NCI-H1930 (cell line): ENCODE data around the gene FNBP1L.
"Not testable (repeated sequence)": the region's sequence is repeated elsewhere in the genome, so short reads cannot be mapped to it uniquely, and the experiment has no call there.

Experiments
- DNase-seq, 2 experiments: peaks; one replicate each; lab custom pipeline; 2025; lab: John Stamatoyannopoulos, UW

The FNBP1L gene

GRCh38 chr1:93573940-93574469 lies 126.1 kb downstream of the FNBP1L start:
- DNase-seq, result no peak

DNA sequence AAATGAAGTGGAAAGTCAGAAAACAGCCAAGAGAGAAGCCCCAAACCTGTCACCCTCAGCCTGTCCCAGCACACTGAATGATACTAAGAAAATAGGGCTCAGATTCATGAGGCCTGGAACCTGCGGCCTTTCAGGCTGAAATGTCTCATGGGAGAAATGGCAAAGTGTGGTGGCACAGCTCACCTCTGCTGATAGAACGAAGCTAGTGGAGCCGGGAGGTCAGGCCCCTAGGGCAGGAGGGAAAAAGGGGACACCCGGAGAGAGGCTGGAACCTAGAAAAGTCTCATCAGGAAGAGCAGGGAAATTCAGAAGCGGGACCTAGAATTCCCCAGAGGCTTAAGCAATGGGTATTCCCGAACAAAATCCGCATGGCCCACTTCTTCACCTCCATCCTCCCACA lies 126.6 kb downstream of the FNBP1L start:
- DNase-seq, result no peak

GRCh38 chr1:93574991-93575390 lies 127.1 kb downstream of the FNBP1L start:
- DNase-seq, result no peak

GRCh38 chr1:93575621-93576284 lies 127.8 kb downstream of the FNBP1L start:
- no peak for DNase-seq

DNA sequence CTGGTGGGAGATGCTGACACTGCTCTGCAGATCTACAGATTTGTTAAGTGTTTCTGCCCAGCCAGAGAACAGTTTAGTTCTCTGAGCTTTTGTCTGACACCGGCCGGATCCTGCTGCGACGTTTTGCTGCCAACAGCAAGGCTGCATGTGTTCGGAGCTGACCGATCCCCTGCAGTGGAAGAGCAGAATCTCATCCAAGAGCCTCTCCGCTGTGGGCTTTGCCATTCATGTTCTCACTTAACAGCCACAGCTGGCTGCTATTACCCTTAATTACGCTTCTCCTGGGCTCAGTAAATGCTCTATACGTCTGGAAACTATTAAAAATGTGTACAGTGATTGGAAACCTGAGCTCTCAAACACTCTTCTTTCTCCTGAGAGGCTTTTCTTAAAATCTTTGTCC lies 128.4 kb downstream of the FNBP1L start:
- peak; percentile 29 to 41 for DNase-seq

DNA sequence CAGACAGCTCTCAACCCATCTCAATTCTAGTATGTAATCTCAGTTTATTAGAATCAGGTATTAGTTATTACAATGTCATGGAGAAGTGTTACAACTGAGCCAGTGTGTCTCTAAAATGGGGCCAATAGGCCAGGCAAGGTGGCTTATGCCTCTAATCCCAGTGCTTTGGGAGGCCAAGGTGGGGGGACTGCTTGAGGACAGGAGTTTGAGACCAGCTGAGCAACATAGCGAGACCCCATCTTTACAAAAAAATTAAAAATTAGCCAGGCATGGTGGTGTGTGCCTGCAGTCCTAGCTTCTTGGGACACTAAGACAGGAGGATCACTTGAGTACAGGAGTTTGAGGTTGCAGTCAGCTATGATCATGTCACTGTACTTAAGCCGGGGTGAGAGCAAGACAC lies 128.8 kb downstream of the FNBP1L start:
- DNase-seq, result no peak

DNA sequence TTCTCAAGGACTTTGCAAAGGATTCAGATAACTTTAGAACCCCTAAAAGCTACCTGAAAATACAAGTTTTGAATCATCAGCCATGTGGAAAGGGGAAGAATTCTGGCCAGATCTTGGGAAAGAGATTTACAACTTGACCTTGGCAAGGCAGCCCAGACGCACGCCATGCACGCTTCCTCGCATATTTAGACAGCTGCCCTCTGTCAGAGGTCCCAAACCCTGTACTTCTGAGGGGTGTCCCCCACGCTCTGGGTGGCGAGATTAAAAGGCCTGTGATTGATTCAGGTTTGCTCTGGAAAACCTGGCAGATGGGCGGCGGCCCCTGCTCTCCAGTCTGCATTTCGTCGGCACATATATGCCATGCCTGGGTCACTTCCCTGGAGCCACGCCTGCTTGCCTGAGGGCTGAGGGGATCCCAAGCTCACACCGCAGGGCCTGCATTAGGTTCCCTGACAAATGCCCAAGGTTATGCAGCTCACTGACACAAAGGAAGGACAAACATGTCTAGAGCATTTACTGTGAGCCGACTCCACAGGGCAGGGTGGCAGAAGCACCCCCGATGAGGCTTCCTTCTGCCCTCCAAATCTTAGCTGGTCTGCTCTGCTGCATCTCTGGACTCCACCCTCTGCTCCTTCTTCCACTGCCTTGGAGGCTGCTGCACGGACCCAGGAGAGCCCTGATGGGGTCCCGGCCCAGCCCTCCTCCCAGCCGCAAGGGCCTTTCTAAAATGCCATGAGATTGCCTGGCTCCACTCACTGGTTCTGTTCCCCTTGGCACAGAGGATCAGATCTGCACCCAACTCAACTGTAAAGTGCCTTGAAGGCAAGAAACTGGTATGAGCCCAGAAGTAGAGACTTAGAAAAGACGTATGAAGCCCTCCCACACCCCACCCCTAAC lies 129.9 kb downstream of the FNBP1L start:
- DNase-seq, result no peak

DNA sequence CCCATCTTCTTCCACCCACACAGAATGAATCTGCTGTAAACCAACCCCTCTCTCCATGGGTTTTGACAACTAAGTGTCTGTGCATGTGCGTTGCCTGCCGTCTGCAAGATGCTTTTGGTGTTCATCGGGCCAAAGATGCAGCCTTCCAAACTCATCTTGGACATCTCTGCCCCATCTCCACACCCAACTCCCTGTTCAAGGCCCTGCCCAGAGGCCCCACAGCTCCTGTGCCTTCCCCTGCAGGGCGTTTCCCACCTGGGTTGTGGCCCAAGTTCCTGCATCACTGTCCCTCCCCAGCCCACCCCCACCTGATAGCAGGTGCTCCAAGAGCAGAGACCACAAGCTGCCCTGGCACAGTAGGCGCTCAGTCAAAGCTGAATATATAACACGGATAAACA lies 130.5 kb downstream of the FNBP1L start:
- DNase-seq, result no peak

DNA sequence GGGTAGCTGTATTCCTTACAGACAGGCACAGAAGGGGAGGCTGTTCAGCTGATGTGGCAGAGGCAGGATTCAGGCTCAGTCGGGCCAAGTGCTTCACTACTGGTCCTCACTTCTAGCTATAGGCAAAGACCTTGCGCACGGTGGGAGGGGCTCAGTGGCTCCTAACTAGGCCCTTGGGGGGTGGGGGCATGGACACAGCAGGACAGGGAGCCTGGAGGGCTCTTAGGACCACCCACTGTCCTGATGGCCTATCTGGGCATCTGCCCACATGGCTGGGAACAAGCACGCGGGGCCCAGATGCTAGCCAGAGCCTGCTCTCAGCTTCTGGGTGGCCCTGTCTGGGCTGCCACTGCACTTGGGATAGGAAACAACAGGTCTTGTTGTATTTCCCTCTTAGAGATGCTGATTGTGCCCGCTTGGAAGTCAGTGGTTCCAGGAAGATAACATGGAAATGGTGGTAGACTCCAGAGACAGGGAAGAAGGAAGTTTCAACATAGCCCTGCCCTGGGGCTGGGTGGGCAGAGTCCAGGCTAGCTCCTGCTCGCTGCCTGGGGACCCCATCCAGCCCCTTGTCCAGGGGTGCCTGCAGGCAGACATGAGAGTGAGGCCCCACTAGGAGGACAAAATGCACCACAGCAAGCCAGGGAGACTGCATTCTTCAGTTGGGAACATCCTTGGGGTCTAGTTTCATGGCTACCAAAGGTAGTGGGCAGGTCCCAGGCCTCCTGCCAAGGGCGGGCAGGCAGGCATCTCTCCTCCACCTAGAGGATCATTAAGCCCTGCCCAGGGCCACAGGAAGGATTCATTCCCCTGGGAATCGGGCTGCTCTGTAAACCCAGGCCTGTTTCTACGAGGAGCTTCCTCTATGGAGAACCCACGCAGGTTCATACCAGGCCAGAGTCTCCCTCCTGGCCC lies 131.2 kb downstream of the FNBP1L start:
- no peak for DNase-seq

- no peak for DNase-seq
Observed at GRCh38 chr1:93579891-93580290, 132.0 kb downstream of the FNBP1L start.

DNA sequence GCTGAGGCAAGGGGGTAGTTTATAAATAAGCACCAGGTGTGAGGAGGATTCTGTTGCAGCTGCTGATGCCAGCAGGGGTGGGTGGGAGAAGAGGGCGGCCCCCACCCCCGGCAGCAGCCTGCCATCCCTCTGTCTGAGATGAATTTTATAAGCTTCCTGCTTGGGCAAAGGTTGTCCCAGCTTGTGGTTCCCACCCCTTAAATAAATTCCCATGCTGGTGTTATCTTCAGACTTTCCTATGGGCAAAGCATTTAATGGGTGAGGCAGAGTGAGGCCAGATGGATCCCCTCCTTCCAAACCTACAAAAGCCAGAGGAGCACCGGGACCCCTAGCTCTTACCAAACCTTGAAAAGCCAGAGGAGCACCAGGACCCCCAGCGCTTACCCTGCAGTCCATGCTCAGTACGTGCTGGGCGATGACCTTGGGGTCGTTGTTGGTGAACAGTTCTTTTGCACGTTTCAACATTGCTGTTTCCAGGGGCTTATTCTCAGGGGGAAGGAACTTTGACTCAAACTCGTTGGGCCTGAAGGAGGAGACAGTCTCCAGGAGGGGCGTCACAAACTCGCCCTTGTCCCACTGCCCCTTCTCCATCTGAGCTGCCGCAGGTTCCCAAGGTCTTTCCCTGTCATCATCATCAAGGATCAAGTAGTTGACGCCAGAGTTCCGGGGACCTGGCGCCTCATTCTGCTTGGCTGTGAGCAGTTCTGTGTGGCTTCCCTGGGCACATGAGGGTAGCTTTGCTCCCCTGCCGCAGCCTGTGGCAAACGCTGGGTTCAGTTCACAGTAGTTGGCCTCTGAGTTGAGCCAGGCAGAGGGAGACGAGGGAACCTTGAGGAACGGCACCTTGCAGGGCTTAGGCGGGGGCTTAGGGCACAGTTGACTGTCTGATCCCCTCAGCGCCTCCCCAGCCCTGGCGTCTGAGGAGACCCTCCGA lies 134.3 kb downstream of the FNBP1L start:
- DNase-seq, result no peak

DNA sequence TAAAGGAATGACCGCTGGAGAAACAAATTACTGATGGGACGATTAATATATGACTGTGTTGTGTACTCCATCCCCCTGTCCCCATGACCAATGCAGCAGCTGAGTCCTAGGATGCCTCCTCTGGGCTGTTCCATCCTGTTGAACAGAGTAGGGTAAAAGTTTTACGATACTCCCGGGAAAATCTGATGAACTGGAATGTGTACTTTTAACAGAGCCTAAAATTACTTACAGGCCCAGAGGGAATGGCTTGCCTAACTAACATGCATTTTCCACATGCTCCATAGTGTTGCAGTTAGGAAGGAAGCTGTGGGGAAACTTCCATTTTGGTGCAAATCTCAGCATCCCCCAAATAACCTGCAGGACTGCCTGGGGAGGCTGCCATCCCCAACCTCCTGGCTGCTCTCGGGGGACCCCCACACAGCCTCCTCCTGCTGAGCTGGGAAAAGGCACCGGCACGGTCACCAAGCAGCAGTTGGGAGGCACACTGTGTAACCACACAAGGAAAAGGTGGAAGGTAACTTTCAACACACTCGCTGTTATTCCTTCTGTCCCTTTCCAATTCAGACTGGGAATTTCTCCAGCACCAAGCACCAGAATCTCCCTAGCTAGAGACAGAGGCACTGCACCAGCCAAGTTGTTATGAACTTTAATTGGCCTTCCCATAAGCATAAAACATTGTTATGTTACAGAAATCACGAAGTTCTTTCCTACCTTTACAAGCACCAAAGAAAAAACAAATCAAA lies 136.5 kb downstream of the FNBP1L start:
- no peak for DNase-seq

DNA sequence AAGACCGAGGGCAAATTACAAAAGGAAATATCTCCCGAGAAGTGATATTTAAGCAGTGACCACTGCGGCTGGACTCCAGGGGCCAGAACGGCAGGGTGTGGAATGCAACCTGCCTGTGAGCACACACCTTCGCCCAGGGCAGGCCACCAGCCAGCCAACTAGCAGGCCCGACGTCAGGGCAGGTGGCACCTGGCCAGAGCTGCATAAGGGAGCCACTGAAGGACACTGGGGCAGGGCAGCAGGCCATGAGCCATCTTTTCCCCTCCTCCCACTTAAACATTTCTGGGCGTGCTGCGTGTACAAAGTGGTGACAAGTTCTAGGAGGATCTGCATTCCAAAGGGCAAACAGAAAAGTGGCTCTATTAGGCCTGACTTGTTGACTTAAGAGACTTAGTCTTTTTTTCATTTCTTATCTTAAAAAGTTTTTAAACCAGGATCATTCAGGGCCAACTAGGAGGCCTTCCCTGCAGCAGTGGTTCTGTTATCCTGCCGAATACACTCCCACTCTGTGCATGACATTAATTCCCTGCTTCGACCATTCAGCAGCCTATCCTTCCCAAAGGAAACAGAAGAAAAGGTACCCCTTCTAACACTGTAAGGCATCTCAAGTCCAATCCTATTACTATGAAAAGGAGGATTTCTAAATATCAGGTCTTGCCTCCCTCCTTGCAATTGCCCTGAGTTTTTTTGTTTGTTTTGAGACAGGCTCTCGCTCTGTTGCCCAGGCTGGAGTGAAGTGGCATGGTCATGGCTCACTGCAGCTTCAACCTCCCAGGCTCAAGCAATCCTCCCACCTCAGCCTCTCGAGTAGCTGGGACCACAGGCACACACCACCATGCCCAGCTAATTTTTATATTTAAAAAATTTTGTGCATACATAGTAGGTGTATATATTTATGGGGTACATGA lies 137.4 kb downstream of the FNBP1L start:
- no peak for DNase-seq

GRCh38 chr1:93587354-93587753 lies 139.4 kb downstream of the FNBP1L start:
- DNase-seq, result no peak

GRCh38 chr1:93588206-93588605 lies 140.3 kb downstream of the FNBP1L start:
- no peak for DNase-seq

DNA sequence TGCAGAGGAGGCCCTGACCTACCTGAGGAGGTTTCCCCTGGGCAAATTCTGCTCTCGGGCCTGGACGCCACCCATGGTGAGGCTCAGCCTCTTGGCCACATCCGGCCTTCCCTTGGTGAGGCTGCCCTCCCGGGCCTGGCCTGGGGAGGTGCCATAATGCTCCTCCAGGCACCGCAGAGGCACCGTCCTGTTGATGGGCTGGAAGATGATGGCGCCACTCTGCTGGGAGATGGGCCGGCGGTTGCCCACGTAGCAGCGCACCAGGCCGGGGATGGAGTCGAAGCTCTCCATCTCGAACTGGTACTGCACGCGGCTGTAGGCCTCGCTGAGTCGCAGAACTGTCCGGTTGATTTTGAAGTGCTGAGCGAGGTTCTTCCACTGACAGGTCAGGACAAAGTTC lies 141.0 kb downstream of the FNBP1L start:
- DNase-seq, result no peak

DNA sequence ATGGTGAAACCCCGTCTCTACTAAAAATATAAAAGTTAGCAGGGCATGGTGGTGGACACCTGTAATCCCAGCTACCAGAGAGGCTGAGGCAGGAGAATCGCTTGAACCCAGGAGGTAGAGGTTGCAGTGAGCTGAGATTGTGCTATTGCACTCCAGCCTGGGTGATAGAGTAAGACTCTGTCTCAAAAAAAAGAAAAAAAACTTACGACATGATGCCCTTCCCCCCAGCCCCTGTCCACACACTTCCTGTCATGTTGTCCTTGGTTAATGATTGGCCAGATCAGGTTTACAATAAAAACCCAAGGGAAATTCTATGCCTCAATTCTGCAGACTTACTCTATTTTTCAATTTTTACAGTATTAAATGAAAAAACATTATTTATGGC lies 143.4 kb downstream of the FNBP1L start:
- not testable (repeated sequence) for DNase-seq

DNA sequence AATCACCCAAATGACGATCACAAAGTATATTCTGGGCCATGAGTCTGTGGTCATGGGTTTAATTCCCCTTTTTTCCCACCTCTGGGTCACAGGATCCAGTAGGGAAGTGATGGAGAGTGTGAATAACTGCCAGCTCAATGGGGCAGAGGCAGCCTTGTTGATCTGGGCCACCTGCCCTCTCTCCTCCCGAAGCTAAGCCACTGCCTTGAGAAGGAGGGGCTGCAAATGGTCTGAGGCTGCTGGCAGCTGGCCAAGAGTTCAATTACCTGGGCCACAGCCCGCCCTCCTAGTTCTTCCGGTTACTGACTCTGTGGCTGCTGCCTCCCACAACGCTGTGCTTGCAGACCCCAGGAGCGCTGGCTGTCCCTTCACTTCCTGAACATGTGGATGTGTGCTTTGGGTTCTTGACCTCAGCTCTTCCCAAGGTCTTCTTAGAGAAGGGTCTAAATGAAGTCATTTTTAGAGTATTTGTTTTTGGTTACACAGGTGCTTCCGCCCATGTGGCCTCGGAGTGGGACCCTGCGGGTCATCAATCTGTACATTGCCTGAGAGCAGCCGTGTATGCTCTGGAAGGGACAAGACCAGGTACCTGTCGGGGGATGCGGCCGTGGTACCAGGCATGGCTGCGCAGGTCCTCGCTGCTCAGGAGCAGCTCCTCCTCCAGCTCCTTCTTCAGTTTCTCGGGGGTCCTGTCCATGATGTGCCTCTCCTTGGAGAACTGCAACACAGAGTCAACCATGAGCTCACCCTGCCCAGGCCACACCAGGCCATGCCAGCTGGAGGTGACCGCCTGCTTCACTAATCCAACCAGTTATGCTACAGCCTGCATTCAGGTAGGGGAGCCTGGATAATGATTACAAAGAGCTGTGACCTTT lies 144.0 kb downstream of the FNBP1L start:
- DNase-seq, result peak; percentile 23 to 45
